IPS-18c (cell line): ENCODE data around the gene SGCD.

Source experiments
- H3K4me3 ChIP-seq: 2 replicates; pipeline ENCODE4 v1.7.0; 2013; ENCODE audit warnings: low read depth, mild to moderate bottlenecking, low read length, moderate library complexity; ENCODE audit not compliant: insufficient read depth
- H3K9me3 ChIP-seq: one replicate; pipeline ENCODE4 v1.6.1; 2013; ENCODE audit warnings: mild to moderate bottlenecking, low read length, moderate library complexity; ENCODE audit not compliant: control insufficient read depth, insufficient read depth

SGCD gene

DNA sequence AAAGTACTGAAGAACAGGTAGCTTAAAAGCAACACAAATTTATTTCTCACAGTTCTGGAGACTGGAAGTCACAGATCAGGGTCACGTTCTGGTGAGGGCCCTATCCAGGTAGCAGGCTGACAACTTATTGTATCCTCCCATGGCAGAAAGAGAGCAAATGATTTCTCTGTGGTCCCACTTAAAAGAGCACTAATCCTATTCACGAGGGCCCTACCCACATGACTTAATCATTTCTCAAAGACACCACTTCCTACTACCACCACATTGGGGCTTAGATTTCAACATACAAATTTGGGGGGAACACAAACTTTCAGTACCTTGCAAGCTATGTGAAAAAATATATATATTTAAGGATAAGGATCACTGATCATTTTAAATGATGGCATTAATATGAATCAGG lies 447.3 kb downstream of the SGCD start:
- H3K9me3 ChIP-seq = no peaks in the 10 kb centered on the region
- H3K4me3 ChIP-seq = no peak overlapping the region

DNA sequence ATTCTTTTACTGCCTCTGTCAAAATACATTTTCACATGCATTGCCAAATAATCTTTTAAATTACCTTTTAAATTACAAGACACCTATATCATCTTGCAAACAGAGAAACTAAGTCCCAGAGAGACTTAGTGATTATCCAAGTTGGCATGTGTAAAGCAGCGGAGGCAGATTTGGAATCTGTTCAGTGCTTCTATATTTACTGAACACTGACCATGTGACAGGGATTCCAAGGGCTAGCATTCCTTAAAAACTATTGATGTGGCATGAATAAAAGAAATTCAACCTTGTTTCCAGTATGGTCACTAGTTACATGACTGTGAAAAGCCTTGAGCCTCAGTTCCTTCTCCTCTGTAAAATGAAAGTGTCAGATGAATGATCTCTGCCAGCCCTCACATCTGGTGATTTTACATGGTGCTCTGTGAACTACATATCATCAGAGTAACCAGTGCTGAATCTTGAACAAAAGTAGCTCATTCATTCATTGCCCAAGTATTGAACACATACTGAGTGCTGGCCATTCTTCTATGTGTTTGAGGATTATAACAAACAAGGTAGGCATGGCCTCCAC lies 451.3 kb downstream of the SGCD start:
- peaks cover 2% of the 10 kb centered on the region for H3K9me3 ChIP-seq
- H3K4me3 ChIP-seq = no peak overlapping the region

DNA sequence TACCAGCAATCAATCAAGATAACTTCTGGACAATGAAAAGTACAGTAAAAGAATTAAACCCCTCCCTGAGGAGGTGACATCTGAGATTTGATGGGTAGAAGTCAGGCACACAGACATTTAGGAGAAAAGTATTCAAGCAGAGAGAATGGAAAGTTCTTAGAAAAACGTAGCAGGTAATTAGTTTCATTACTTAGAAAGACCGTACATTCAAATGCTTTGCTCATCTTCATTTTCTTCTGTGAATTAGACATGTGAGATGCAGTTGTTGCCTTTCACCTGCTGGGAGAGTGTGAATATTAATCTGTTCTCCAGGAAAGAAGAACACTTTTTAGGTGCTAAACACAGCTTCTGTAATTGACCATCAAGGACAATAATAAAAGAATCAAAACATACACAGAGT lies 451.8 kb downstream of the SGCD start:
- H3K9me3 ChIP-seq = peaks cover 2% of the 10 kb centered on the region
- no peak overlapping the region for H3K4me3 ChIP-seq

DNA sequence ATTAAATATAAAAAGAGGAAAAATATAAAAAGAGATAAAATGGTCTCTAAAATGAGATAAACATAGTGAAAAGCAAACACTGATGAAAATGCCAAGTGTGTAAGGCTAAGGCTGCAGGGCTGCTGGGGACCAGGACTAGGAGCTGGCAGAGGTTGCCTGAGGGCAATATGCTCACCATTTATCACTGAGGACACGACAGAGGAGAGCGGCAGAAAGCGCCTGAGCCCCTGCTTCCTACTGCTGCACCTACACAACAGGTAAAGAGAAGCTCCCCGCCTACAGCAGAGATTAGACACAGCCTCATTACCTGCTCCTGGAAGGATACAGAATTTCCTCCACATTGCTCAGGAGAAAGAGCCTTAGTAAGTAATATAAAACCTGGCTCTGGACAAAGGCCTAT lies 452.5 kb downstream of the SGCD start:
- no peak overlapping the region for H3K4me3 ChIP-seq
- H3K9me3 ChIP-seq = peaks cover 4% of the 10 kb centered on the region

DNA sequence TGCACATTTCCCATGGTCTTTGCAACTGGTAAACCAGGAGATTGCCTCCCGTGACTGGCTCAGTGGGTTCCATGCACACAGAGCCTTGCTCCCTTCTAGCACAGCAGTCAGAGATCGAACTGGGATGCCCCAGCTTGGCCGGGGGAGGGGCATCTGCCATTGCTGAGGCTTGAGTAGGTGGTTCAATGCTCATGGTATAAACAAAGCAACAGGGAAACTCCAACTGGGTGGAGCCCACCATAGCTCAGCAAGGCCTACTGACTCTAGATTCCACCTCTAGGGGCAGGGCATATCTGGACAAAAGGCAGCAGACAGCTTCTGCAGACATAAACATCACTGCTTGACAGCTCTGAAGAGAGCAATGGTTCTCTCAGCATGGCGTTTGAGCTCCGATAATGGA lies 456.1 kb downstream of the SGCD start:
- Histone ChIP-seq H3K9me3 (peaks cover 4% of the 10 kb centered on the region), H3K4me3 (no peak overlapping the region)

DNA sequence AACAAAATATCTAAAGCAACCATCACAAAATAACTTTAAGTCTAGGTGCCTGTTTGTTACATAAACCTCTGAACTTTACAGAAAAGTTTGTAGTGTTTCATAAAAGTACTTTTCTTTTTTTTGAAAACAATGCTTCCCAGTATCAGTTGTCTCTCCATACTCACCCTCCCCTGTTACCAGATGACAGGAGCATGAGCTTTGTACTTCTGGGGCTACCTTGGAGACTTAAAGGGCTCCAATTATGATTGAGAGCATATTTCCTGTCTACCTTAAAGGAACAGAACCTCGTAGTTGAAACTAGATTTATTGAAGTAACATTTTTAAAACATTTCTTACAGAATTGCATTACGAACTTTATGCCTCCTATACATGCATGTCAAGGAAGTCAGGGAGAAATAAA lies 467.7 kb downstream of the SGCD start:
- Histone ChIP-seq H3K9me3 (no peaks in the 10 kb centered on the region), H3K4me3 (no peak overlapping the region)

DNA sequence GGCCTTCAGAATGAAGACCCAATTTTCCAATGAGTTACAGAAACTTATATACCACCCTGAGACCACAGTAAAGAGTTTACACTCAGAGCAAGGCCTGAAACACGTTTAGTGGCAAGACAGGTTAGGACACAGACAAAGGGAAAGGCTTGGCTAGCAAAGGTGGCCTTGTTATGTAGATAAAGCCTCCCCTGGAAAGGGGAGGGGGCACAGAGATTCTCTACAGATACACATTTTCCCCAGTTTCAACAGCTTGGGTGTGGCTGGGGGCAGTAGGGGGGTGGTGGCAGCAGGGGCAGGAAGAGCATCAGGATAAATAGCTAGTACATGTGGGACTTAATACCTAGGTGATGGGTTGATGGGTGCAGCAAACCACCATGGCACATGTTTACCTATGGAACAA lies 471.2 kb downstream of the SGCD start:
- no peaks in the 10 kb centered on the region for H3K9me3 ChIP-seq

DNA sequence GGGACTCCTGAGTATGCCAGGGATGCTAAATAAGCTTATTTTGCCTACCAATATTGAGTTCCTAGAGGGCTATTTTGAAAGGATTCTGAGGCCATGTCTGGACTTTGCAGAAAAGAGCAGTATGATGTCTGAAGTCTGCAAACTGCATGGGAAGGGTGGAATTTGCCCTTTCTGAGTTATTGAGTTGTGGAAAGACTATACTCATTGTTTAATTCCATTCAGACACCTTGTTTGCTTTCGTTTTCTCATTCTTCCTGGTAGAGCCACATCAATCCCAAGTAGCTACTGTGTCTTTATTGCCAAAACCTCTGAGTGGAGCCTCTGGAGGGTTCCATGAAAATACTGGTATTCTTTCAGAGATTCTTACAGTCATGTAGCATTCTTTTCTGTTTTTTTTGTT lies 472.2 kb downstream of the SGCD start:
- H3K9me3 ChIP-seq = no peaks in the 10 kb centered on the region
- no peak overlapping the region for H3K4me3 ChIP-seq

More for the DNA sequence above, 471.2 kb downstream of the SGCD start:
- no peak overlapping the region for H3K4me3 ChIP-seq

DNA sequence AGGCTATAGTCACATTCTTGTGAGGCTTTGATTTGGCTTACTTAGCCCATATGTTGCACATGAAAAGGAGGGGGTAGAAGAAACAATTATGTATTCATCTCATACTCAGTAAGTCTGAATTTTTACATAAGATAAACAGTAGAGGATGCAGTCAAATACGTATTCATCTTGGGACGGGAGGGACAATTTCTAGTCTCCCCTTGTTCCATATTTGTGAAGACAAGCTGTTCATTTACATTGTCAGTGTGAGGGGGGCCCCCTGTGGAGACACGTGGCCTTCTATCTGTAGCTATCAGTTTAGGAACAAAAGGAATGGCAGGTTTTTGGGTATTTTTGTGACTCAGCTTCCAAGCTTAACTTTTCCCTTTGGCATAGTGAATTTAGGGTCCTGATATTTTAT lies 474.0 kb downstream of the SGCD start:
- no peak overlapping the region for H3K4me3 ChIP-seq
- H3K9me3 ChIP-seq = no peaks in the 10 kb centered on the region

DNA sequence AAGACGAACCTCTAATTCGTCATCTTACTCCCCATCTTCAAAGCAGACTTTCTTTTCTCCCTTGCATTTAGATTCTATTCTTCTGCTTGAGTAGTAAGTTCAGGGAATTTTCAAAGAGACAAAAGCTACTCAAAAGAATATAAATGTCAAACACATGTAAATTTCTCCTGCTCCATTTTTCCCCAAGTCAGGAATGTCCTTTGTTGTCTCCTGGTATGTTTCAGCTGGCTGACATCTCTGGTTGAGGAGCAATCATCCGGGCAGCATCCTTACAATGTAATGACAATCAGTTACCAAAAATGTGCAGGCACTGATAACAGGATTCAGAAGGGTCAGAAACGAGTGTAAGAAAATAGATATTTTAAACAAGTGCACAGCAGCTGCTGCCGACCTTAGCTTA lies 475.5 kb downstream of the SGCD start:
- Histone ChIP-seq H3K4me3 (no peak overlapping the region), H3K9me3 (no peaks in the 10 kb centered on the region)

DNA sequence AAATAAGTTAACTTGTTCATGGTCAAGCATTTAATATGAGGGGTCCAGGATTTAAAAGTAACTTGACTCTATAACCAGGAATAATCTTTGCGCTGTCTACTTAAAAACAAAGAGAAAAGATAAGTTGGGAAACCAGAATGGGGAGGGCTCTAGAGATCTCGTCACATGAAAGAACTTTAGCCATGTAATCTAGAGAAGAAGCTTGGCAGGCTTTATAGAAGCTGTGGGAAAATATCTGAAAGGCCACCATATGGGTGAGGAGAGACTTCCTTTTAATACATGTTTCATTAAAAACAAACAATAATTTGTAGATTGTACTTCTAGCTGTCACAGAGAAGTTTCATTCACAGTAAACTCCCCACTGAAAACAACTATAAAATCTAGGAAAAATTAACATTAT lies 476.4 kb downstream of the SGCD start:
- Histone ChIP-seq H3K4me3 (no peak overlapping the region), H3K9me3 (no peaks in the 10 kb centered on the region)

DNA sequence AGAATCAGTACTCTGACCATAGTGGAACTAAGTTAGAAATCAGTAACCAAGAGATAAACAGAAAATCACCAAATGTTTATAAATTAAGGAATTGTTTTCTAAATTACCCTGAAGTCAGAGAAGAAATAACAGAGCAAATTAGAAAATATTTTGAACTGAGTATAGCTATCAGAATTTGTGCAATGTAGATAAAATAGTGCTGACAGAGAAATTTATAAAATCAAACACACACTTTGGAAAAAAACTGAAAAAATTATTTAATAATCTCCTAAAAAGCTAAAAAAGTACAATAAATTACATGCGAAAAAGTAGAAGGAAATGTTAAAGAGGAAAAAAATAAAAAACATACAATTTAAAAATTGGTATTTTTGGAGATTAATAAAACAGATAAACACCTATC lies 486.0 kb downstream of the SGCD start:
- Histone ChIP-seq H3K9me3 (no peaks in the 10 kb centered on the region), H3K4me3 (no peak overlapping the region)

DNA sequence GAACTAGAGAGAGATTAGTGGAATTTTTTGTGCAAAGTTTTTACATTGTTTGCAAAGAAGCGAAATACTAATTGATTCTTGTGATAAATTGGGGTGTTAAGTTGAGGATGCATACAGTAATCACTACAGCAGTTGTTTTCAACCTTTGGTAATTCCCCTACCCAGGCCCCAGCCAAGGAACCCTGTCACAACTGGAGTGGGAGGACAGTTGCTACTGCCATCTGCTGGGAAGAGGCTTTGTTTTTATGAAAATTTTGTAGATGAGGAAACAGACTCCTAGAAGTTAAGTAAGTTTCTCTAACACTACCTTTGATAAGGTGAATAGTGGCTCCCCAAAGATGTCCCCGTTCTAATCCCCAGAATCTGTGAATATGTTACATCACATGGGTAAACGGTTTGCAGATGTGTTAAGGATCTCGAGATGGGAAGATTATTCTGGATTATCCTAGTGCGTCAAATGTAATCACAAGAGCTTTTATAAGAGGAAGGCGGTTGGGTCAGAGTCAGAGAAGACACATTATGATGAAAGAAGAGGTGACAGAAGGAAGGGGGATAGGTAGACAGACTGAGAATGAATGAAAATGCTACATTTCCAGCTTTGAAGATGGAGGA lies 489.1 kb downstream of the SGCD start:
- Histone ChIP-seq H3K4me3 (no peak overlapping the region), H3K9me3 (no peaks in the 10 kb centered on the region)
